HG03457 (cell line): ENCODE results near the gene RAD51B.

Experiments
- ATAC-seq: cut with Tn5 transposase; IDR thresholded peaks from one replicate; pipeline ENCODE4 v1.9.1; 2021; ENCODE audit warnings: moderate number of reproducible peaks; ENCODE audit not compliant: unreplicated experiment

RAD51B gene

GRCh38 chr14:68527329-68527851 is 707.8 kb downstream of the RAD51B start:
- ATAC-seq, result no peak

- no peak for ATAC-seq
Measured at GRCh38 chr14:68528040-68528687, 708.6 kb downstream of the RAD51B start.

- ATAC-seq, result no peak
Measured at GRCh38 chr14:68530443-68530842, 710.9 kb downstream of the RAD51B start.

- ATAC-seq, result no peak
Measured at GRCh38 chr14:68532496-68532895, 712.9 kb downstream of the RAD51B start.

GRCh38 chr14:68534276-68534675 is 714.7 kb downstream of the RAD51B start:
- no peak for ATAC-seq

- no peak for ATAC-seq
Measured at GRCh38 chr14:68535404-68536017, 715.9 kb downstream of the RAD51B start.

GRCh38 chr14:68536018-68536410 is 716.4 kb downstream of the RAD51B start:
- ATAC-seq, result no peak

- ATAC-seq, result no peak
Measured at GRCh38 chr14:68538639-68539038, 719.1 kb downstream of the RAD51B start.

- no peak for ATAC-seq
Measured at GRCh38 chr14:68539241-68539737, 719.7 kb downstream of the RAD51B start.

- no peak for ATAC-seq
Measured at GRCh38 chr14:68539789-68540188, 720.2 kb downstream of the RAD51B start.

GRCh38 chr14:68541178-68541896 is 721.8 kb downstream of the RAD51B start:
- no peak for ATAC-seq

- ATAC-seq, result no peak
Measured at GRCh38 chr14:68542346-68542745, 722.8 kb downstream of the RAD51B start.

GRCh38 chr14:68543516-68543915 is 723.9 kb downstream of the RAD51B start:
- no peak for ATAC-seq

GRCh38 chr14:68544081-68544892 is 724.7 kb downstream of the RAD51B start:
- no peak for ATAC-seq

- ATAC-seq, result no peak
Measured at GRCh38 chr14:68546839-68547238, 727.3 kb downstream of the RAD51B start.

- ATAC-seq, result no peak
Measured at GRCh38 chr14:68547305-68548193, 728.0 kb downstream of the RAD51B start.

GRCh38 chr14:68548194-68549076 is 728.9 kb downstream of the RAD51B start:
- ATAC-seq, result no peak

GRCh38 chr14:68550338-68550715 is 730.7 kb downstream of the RAD51B start:
- no peak for ATAC-seq
